ENCODE data around the gene LIPA.
"Not testable (repeated sequence)": the region's sequence is repeated elsewhere in the genome, so short reads cannot be mapped to it uniquely, and the experiment has no call there.

LIPA gene

DNA sequence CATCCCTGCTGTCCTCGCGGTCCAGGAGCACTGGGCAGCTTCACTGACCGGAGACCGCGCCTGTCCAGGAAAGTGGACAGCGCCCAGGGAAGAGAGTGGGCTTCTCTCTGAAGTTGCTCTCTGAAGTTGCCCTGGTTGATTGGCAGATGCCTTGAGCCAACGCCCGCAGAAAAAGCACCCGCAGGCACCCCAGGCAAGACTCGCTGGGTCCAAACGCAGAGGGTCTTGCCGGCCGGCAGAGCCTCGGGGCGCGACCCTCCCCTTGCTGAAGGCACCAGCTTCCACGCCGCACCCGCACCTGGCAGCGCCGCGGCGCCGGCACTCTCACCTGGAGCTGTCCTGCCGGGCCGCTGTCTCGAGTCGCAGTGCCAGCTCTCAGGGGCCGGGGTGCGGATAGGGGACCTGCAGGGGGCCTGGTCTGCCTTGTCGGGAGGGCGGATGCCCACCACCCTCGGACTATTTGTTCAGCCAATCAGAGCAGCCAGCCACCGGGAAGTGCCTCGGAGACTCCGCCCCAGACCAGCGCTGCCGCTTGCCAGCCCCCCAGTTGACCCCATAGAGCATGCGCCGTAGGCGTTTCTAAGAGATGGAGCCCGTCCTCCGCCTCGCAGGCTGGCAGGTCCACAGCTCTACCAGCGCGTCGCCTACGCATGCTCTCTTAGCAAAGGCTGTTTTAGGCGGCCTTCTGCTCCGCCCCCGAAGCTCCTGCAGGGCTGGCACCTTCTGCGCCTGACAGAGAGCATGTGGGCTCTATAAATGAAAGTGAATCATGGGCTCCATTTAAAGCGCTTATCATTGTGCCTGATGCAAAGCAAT is at the start of gene LIPA:
Gene LIPA, minus strand, starts transcription at position 367 of the 816 bp plus-strand sequence. CDS start 4,127 bp downstream, outside the sequence.
- in situ Hi-C loops (cut with HindIII; ENCODE audit: low pct_ligation_motif_present, low pct_unique_long_range_greater_than_20kb, low sequenced_read_pairs) = no loop called here
- DNase-seq = peak; percentile 99

DNA sequence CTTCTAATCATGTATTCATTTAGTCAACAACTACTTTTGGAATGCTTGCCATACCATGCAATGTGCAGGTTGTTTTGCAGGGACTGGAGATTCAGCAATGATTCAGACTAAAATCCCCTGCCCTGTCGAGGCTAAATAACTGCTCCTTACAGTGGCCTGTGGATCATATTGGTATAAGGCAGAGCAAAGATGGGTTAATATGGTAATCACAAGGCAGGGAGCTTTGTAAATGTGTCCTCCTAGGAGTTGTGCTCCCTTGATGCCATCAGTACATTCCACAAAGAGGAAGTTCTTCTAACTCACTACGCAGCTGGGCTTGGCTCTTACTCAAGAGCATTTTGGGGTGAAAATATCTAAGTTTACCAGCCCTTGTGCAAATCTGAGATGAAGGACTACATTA is 49.7 kb upstream of the LIPA start:
- DNase-seq = peak; percentile 52
- in situ Hi-C loops (cut with HindIII; ENCODE audit: low pct_ligation_motif_present, low pct_unique_long_range_greater_than_20kb, low sequenced_read_pairs) = no loop called here

DNA sequence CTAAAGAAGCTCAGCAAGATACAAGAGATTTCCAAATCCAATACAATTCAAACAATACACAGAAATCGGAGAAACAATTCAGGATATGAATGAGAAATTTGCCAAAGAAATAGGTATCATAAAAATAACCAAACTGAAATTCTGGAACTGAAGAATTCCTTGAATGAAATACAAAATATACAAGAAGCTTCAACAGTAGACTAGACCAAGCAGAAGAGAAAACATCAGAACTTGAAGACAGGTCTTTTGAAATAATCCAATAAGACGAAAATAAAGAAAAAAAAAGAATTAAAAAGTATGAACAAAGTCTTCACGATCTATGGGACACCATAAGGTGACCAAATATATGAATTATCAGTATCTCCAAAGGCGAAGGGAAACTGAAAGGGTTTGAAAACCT is 47.5 kb upstream of the LIPA start:
- in situ Hi-C loops (cut with HindIII; ENCODE audit: low pct_ligation_motif_present, low pct_unique_long_range_greater_than_20kb, low sequenced_read_pairs) = no loop called here
- no peak for DNase-seq

DNA sequence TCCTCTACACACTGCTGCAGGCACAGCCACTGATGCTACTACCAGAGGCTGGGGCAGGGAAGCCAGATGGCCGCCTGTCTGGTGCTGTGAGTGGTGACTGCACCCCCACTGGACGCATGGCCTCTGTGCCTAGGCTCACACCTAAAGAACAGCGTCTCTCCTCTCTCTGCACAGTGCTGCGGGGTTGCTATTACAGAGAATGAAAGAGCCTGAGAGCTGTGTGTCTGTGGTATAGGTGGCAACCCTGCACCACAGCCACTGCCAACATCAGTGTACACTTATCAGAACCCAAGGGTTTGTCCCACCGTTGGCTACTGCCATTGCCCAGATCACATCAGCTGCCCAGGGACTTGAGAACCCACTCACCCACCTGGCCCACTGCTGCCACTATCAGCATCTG is 46.2 kb upstream of the LIPA start:
- no peak for DNase-seq
- in situ Hi-C loops (cut with HindIII; ENCODE audit: low pct_ligation_motif_present, low pct_unique_long_range_greater_than_20kb, low sequenced_read_pairs) = no loop called here

DNA sequence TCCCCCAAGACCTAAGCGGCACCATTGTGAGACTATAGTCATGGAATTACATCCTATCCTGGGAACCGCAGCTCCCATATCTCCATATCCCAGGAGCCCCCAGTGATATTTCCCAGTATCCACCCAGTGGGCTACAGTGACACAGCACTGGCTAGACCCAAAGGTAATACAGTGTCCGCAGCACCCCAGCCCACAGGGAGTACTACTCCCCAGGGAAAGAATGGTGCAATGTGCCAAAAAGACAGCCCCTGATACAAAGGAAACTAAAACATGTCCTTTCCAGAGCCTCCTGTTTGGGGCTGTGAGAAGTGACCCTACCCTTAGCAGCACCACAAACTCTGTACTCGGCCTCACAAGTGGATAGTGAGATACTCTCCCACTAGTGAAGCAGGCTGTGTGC is 45.8 kb upstream of the LIPA start:
- DNase-seq = no peak
- in situ Hi-C loops (cut with HindIII; ENCODE audit: low pct_ligation_motif_present, low pct_unique_long_range_greater_than_20kb, low sequenced_read_pairs) = no loop called here

DNA sequence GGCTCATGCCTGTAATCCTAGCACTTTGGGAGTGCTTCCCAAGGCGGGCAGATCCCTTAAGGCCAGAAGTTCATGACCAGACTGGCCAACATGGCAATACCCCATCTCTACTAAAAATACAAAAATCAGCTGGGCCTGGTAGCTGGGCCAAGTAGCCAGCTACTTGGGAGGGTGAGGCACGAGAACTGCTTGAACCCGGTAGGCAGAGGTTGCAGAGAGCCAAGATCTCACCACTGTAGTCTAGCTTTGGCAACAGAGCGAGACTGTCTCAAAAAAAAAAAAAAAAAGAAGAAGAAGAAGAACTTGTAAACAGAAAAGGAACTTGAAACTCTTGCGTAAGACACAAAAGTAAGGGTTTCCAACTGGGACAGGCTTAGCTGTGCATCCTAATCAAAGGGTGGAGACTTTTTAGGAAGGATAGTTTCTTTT is 44.7 kb upstream of the LIPA start:
- no peak for DNase-seq
- in situ Hi-C loops (cut with HindIII; ENCODE audit: low pct_ligation_motif_present, low pct_unique_long_range_greater_than_20kb, low sequenced_read_pairs) = no loop called here

DNA sequence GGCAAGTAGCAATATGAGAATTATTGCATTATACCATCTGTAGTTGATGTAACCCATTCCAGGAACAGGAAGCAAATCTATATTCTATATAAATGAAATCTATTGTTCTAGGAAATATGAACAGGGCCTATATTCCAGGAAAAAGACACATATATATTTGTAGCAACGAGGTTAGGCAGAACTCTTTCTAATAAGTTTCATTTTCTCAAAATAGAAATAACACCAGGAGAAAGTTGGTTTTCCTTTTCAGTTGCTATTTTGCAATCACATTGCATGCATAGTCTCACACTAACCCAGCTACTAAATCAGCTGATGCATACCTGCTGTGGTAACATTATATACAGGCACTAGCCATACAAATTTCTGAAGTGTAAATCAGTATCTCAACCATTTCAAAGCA is 44.0 kb upstream of the LIPA start:
- in situ Hi-C loops (cut with HindIII; ENCODE audit: low pct_ligation_motif_present, low pct_unique_long_range_greater_than_20kb, low sequenced_read_pairs) = no loop called here
- DNase-seq = no peak

DNA sequence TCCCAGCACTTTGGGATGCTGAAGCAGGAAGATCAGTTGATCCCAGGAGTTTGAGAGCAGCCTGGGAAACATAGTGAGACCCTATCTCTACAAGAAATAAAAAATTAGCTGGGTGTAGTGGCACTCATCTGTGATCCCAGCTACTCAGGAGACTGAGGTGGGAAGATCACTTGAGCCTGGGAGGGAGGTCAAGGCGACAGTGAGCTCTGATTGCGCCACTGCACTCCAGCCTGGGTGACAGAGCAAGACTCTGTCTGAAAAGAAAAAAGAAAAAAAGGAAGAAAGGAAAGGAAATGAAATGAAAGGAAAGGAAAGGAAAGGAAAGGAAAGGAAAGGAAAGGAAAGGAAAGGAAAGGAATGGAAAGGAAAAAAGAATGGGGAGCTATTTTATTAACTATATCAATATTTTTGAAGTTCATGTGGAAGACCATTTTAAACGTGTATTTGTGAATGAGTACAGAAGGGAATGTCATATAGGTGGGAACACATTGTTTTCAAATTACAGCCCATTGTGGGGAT is 43.2 kb upstream of the LIPA start:
- no peak for DNase-seq
- in situ Hi-C loops (cut with HindIII; ENCODE audit: low pct_ligation_motif_present, low pct_unique_long_range_greater_than_20kb, low sequenced_read_pairs) = no loop called here

DNA sequence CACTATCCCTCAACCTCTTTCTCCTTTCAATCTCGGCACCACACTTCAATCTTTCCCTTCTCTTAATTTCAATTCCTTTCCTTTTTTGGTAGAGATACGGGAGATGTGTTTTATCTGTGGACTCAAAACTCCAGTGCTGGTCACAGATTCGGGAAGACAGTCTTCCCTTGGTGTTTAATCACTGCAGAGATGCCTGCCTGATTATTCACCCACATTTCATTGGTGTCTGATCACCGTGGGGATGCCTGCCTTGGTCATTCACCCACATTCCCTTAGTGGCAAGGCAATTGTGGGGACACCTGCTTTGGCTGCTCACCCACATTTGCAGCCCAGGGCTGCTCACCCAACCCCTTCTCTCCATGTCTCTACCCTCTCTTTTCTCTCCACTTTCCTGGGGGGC is 33.7 kb upstream of the LIPA start:
- in situ Hi-C loops (cut with HindIII; ENCODE audit: low pct_ligation_motif_present, low pct_unique_long_range_greater_than_20kb, low sequenced_read_pairs) = not testable (repeated sequence)

DNA sequence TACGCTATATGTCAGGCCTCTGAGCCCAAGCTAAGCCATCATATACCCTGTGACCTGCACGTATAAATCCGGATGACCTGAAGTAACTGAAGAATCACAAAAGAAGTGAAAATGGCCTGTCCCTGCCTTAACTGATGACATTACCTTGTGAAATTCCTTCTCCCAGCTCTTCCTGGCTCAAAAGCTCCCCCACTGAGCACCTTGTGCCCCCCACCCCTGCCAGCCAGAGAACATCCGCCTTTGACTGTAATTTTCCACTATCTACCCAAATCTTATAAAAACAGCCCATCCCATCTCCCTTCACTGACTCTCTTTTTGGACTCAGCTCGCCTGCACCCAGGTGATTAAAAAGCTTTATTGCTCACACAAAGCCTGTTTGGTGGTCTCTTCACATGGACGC is 33.1 kb upstream of the LIPA start:
- in situ Hi-C loops (cut with HindIII; ENCODE audit: low pct_ligation_motif_present, low pct_unique_long_range_greater_than_20kb, low sequenced_read_pairs) = not testable (repeated sequence)
- DNase-seq = peak; percentile 38

More for the DNA sequence above, 33.7 kb upstream of the LIPA start:
- peak; percentile 84 for DNase-seq

DNA sequence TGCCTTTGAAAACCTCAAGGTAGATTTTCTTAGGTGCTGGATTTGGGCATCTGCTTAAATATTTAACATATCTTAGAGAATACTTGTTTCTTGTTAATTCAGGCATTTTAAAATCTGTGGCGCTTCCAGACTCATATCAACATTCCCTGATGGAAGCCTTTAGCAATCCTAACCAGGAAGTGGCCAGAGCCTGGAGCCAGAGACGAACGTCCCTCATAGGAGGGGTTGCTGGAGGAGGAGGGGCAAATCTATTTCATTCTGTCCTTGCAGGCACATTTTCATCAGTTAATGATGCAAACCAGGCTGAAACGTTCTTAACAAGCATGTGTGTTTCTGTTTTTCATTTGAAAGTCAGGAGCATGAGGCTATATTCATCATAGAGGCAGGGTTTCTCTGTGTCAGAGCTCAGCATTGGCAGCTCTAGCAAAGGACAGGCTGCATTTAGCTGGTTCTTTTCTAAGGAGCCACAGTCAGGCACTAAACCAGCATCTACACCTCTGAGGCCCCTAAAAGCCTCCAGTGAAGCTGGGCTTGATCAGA is 32.4 kb upstream of the LIPA start:
- DNase-seq = peak; percentile 92
- in situ Hi-C loops (cut with HindIII; ENCODE audit: low pct_ligation_motif_present, low pct_unique_long_range_greater_than_20kb, low sequenced_read_pairs) = no loop called here

DNA sequence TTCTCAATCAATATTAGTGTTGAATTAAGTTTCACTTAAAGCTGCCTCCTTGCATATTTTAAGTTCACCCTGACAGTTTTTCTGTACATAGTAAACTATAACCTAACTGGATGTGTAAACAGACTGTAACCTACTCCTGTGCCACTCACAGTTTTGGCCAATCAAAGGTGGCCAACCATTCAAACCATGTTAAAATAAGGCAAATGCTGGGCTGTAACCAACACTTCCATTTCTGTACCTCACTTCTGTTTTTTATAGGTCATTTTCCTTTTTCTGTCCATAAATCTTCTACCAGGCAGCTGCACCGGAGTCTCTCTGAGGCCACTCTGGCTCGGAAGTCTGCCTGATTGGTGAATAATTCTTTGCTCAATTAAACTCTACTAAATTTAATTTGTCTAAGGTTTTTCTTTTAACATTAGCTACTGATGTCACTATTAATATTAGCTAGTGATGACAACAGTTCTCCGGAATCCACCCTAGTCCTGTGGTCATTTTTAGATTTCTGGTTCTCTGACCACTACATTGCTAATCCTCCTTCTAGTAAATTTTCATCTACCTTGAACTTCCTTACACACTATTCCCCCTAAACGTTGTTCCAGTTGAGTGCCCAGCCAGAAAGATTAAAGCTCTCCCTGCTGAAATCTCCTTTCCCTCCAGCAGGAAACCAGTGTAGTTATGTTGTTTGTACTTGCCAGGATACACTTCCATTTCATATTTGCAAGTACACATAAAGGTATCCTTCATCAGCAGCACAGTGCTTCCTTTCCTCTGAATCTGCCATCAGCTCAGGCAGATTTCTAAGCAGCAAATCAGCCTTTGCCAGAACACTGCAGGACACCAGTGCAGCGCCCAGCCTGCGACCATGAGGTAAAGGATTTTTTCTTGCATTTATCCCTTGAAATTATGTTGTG is 31.7 kb upstream of the LIPA start:
- in situ Hi-C loops (cut with HindIII; ENCODE audit: low pct_ligation_motif_present, low pct_unique_long_range_greater_than_20kb, low sequenced_read_pairs) = no loop called here
- DNase-seq = peak; percentile 92

DNA sequence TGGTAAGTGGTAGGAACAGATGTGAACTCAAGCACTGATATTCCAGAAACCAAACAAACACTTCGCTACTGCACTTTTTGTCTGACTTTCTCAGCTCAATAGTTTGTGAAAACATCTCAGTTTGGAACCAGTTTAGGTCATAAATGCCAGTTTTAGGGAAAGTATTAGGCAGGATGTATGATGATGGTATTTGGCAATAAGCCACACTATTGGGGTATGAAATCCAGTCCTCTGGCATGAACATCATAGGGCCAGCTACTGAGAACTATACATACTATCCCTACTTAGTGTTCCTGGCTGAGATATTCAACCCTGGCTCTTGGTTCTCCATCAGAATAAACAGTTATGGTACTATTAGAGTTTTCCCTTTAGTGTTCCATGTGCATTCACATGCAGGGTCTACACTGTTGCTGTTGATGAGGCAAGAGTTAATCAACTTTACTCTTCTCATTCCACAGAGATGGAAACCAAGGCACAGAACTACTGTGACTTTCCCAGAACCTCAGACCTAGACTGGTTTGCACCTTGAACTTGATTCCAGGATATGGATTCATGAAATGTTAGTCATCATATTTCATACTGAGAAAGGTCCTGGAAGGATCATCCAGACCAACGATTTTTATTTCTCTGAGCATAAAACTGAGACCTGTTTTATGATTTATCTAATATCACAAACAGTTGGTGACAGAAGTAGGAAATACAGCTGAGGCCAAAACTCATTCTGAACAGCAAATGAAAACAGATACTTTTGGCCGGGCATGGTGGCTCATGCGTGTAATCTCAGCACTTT is 30.2 kb upstream of the LIPA start:
- in situ Hi-C loops (cut with HindIII; ENCODE audit: low pct_ligation_motif_present, low pct_unique_long_range_greater_than_20kb, low sequenced_read_pairs) = no loop called here
- no peak for DNase-seq

DNA sequence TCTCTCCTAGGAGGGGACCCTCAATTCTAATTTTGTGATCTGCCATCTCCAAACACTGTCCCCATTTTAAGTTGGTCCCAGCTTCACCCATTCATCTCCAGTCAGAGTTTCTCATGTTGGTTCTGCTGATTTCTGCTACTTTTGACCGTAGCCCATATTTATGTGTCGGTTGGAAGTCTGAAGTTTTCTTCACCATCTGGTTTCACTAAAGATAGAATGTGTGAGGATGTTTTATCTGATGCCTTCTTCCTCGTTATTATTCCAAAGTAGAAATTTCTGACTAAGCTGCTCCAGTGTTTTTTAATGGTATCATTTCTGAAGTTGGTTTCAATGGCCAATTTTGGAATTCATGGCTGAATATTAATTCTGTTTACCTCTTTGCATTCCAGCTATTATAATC is 28.9 kb upstream of the LIPA start:
- DNase-seq = no peak
- in situ Hi-C loops (cut with HindIII; ENCODE audit: low pct_ligation_motif_present, low pct_unique_long_range_greater_than_20kb, low sequenced_read_pairs) = no loop called here

DNA sequence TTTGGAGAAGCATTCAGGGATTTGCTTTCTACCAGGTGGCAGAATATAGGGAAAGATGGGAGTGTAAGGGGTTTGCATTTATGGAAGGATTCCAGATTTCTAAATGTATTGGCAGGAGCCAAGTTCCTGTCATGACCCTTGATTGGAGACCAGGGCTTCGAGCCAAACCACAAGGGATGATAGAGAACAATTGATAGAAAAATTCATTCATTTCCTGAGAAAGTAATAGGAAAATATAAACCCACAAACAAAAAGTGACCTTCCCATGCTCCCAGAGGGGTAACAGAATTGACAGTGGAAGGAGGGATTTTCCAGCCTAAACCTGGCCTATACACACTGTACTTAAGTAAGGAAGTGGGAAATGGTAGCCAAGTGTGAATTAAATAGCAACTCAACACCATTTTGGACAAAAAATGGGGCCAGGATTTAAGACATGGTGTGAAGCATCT is 27.9 kb upstream of the LIPA start:
- DNase-seq = peak; percentile 30
- in situ Hi-C loops (cut with HindIII; ENCODE audit: low pct_ligation_motif_present, low pct_unique_long_range_greater_than_20kb, low sequenced_read_pairs) = no loop called here

DNA sequence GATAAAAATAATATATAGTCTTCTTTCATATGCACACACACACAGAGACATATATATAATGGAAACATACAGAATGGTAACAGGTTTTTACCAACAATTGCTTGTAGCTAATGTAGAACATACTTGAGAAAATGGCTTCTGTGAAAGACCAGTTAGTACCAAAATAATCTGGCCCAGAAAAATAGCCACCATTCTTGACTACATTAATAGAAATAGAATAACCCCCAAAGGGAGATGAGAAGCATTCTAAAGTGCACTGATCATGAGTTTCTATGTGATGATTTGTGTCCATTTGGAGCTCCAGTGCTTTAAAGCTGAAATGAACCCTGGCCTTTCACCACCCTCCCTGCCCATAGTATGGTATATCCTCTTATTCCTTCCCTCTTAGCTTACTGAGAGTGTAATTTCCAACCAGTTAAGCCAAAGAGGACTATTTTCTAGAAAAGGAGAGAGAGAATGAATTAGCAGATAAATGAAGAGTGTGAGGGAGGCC is 27.4 kb upstream of the LIPA start:
- DNase-seq = no peak
- in situ Hi-C loops (cut with HindIII; ENCODE audit: low pct_ligation_motif_present, low pct_unique_long_range_greater_than_20kb, low sequenced_read_pairs) = no loop called here

DNA sequence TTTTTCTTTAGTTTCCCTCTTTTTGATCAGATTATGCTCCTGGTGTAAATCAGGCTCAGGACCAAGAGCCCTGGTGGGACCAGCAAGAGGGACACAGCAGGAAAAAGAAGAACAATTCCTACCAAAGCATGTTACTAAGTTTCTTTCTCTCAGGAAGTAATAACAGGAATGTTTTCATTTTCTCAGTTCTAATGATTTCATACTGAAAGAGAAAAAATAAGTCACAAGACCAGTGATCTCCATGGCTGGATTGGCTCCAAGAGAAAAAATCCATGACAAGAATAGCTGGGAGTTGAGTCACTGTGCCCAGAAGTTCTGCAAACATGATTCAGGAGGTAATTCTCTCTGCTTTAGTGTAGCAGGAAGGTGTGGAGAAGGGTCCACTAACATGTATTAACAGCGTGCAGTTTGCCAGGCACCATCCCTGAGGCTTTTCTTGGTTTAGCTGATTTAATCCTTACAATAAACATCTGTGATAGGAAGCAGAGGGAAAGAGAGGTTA is 26.5 kb upstream of the LIPA start:
- in situ Hi-C loops (cut with HindIII; ENCODE audit: low pct_ligation_motif_present, low pct_unique_long_range_greater_than_20kb, low sequenced_read_pairs) = no loop called here
- peak; percentile 99 for DNase-seq

DNA sequence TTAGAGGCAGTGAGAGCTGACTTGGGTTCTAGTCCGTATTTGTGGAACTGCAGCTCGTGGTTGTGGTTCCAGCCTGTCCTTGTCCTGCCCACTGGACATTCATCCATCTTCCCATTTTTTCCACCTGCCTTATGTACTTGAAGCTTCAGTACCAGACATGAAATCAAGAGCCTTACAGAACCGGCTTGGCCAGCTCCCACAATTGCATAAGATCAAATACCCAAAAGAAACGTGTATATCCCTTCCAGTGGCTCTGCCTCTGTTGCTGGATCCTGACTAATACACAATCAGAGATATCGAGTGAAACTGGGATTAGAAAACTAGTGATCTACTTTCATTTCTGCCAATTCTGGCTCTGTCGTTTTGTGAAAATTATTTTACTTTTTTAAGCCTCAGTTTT is 23.8 kb upstream of the LIPA start:
- in situ Hi-C loops (cut with HindIII; ENCODE audit: low pct_ligation_motif_present, low pct_unique_long_range_greater_than_20kb, low sequenced_read_pairs) = no loop called here
- no peak for DNase-seq

All from ACHN (cell line).